HG03520 (cell line): ENCODE data around the gene IRF7.
A peak's percentile ranks its signal among the peaks of the same experiment; 100 is the strongest.

Experiments
- ATAC-seq: cut with Tn5 transposase; IDR thresholded peaks from one replicate; pipeline ENCODE4 v1.9.1; 2021; ENCODE audit warnings: mild to moderate bottlenecking, moderate library complexity; ENCODE audit not compliant: unreplicated experiment

The IRF7 gene

GRCh38 chr11:621838-622237 is 6.1 kb upstream of the IRF7 start:
- no peak for ATAC-seq

- no peak for ATAC-seq
Measured at GRCh38 chr11:620935-621814, 5.4 kb upstream of the IRF7 start.

GRCh38 chr11:620201-620600 is 4.5 kb upstream of the IRF7 start:
- no peak for ATAC-seq

- no peak for ATAC-seq
Measured at GRCh38 chr11:619628-620050, 3.9 kb upstream of the IRF7 start.

- no peak for ATAC-seq
Measured at GRCh38 chr11:618856-619627, 3.3 kb upstream of the IRF7 start.

- ATAC-seq = no peak
Measured at GRCh38 chr11:617912-618682, 2.3 kb upstream of the IRF7 start.

GRCh38 chr11:617199-617911 is 1.6 kb upstream of the IRF7 start:
- ATAC-seq = no peak

GRCh38 chr11:616320-617198 is 809 bp upstream of the IRF7 start:
- no peak for ATAC-seq

GRCh38 chr11:614623-615503 is 887 bp downstream of the IRF7 start:
- peak; percentile 3 for ATAC-seq

GRCh38 chr11:614021-614622 is 1.6 kb downstream of the IRF7 start:
- ATAC-seq = no peak

GRCh38 chr11:613369-613968 is 2.3 kb downstream of the IRF7 start:
- ATAC-seq = no peak

GRCh38 chr11:612961-613300 is 2.8 kb downstream of the IRF7 start:
- no peak for ATAC-seq

GRCh38 chr11:612201-612960 is 3.4 kb downstream of the IRF7 start:
- no peak for ATAC-seq

- ATAC-seq = no peak
Measured at GRCh38 chr11:611001-611996, 4.5 kb downstream of the IRF7 start.

- no peak for ATAC-seq
Measured at GRCh38 chr11:610146-610801, 5.5 kb downstream of the IRF7 start.
